ENCODE results near the gene TRIM41. TPM values are rescaled to one million over a fixed set of nuclear protein-coding genes. Genes with fewer than 3 reads are reported as not detected.

The TRIM41 gene
- total RNA-seq, 1 donor = 15.9 TPM

DNA sequence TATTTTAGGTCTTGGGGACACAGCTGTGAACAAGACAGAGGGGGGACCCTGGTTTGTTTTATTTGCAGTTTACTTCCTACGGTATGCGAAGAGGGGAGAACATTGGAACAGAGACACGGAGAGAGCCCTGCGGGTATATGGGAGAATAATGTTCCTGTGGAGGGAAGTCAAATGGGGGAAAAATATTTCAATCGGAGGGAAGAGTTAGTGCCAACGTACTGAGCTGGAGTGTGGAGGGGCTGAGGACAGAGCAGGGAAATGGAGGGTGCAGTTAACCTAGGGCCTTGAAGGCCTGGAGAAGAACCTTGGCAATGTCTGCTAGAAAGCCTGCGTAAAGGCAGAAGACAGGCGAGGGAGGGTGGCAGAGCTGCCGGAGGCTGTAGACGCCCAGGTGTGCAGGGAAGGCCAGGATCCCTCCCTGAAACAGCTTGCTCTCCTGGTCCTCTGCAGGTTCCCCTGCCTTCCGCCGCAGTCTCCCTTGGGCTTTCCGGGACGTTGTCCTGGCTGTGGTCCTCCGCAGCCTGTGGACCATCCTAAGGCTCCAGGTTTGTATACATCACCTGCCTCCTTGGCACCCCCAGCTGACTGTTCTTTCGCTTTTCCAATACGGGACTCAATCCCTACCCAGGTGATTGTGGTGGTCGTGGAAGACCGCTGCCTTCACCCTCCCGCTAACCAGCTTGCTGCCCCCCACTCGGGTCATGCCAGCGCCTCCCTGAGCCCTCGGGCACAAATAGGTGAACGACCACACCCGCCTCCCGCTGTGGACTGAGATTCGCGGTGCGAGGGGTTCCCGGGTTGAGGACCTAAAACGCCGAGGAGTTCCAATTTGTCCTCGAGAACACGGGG lies 22.6 kb downstream of the TRIM41 start:
- Histone ChIP-seq H3K4me1 (ENCODE audit: insufficient read depth, low read length) (peaks cover 56% of the 10 kb centered on the region), H3K79me2 (ENCODE audit: insufficient read depth, low read length) (peaks cover 85% of the 10 kb centered on the region), H3K9me3 (ENCODE audit: low read depth, low read length) (no peaks in the 10 kb centered on the region), H3K4me2 (ENCODE audit: insufficient read depth, low read length) (peak overlapping the region; percentile 80), H3K36me3 (ENCODE audit: insufficient read depth, low read length) (peaks cover 25% of the 10 kb centered on the region), H3K27ac (ENCODE audit: low read depth, low read length) (peak overlapping the region; percentile 95), H3K27me3 (ENCODE audit: insufficient read depth, low read length) (no peaks in the 10 kb centered on the region), H3K4me3 (ENCODE audit: insufficient read depth, low read length) (peak overlapping the region; percentile 84), H2AFZ (ENCODE audit: low read length) (peak overlapping the region; percentile 94), H4K20me1 (ENCODE audit: insufficient read depth, low read length) (peaks cover 47% of the 10 kb centered on the region)
- no peak for DNase-seq (ENCODE audit: insufficient read length, low spot score, missing footprints)
- TF ChIP-seq, protein P1, sequence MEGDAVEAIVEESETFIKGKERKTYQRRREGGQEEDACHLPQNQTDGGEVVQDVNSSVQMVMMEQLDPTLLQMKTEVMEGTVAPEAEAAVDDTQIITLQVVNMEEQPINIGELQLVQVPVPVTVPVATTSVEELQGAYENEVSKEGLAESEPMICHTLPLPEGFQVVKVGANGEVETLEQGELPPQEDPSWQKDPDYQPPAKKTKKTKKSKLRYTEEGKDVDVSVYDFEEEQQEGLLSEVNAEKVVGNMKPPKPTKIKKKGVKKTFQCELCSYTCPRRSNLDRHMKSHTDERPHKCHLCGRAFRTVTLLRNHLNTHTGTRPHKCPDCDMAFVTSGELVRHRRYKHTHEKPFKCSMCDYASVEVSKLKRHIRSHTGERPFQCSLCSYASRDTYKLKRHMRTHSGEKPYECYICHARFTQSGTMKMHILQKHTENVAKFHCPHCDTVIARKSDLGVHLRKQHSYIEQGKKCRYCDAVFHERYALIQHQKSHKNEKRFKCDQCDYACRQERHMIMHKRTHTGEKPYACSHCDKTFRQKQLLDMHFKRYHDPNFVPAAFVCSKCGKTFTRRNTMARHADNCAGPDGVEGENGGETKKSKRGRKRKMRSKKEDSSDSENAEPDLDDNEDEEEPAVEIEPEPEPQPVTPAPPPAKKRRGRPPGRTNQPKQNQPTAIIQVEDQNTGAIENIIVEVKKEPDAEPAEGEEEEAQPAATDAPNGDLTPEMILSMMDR (IDR thresholded peaks at IDR 0.05; ENCODE audit: extremely low read depth, low read depth, low read length) = no peak

DNA sequence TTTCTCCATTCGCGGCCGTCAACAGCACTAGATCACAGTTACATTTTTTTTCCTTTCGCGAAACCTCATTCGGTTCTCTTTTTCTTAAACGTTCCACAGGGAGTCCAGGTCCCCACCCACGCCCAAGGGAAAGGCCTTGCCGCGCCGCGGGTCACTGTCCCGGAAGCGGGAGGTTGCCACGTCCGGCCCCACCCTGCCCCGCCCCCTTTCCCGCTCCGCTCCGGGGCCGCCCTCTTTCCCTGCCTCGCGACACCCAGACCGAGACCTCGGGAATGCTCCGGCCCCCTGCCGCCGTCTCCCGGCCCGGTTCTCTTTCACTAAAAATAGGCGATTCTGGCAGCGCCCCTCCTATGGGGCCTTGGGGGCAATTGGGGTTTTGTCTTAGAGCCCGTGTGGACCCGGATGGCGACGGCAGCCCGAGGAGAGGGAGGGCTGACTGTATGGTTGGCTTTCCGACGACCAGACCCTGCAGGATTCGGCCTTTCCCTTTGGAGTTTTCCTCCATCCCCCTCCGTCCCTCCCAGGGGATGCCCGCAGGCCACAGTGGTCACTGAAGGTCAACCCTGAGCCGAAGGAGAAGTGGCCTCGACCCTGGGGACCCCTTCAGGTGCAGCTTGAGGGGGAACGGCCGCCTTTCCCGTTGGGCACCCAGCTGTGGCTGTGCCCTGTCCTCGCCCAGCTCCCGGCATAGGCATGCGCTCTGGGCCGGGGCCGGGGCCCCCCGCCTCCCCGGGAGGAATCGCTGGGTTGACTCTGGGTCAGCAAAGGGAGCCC lies 23.4 kb downstream of the TRIM41 start:
- peaks cover 49% of the 10 kb centered on the region for H3K4me1 ChIP-seq (ENCODE audit: insufficient read depth, low read length)
- DNase-seq (ENCODE audit: insufficient read length, low spot score, missing footprints) = peak; percentile 96
- TF ChIP-seq, protein P1 (IDR thresholded peaks at IDR 0.05; ENCODE audit: extremely low read depth, low read depth, low read length) = no peak

DNA sequence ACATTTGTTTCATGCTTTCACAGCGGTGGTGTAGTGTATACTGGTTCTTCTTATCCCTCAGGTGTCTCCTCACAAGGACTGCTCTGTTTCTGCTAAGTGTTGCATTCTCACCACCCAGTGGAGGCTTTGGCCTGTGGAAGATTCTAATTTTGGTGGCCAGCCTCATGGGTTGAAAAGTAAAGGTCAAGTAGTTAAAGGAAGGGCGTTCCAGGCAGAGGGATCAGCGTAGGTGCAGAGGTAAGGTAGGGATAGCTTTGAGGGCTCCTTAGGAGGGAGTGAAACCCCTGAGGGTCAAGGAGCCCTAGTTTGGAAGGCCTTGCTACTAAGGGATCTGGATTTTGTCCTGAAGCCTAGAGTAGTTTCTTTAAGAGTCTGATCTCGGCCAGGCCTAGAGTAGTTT lies 25.2 kb downstream of the TRIM41 start:
- Histone ChIP-seq H3K36me3 (ENCODE audit: insufficient read depth, low read length) (peaks cover 12% of the 10 kb centered on the region), H3K4me3 (ENCODE audit: insufficient read depth, low read length) (peak overlapping the region; percentile 84), H3K4me2 (ENCODE audit: insufficient read depth, low read length) (peak overlapping the region; percentile 80), H3K4me1 (ENCODE audit: insufficient read depth, low read length) (peaks cover 38% of the 10 kb centered on the region), H2AFZ (ENCODE audit: low read length) (no peak overlapping the region), H4K20me1 (ENCODE audit: insufficient read depth, low read length) (peaks cover 36% of the 10 kb centered on the region), H3K9me3 (ENCODE audit: low read depth, low read length) (no peaks in the 10 kb centered on the region), H3K79me2 (ENCODE audit: insufficient read depth, low read length) (peaks cover 84% of the 10 kb centered on the region), H3K27ac (ENCODE audit: low read depth, low read length) (peak overlapping the region; percentile 95), H3K27me3 (ENCODE audit: insufficient read depth, low read length) (no peaks in the 10 kb centered on the region)
- no peak for DNase-seq (ENCODE audit: insufficient read length, low spot score, missing footprints)
- TF ChIP-seq, protein P1 (IDR thresholded peaks at IDR 0.05; ENCODE audit: extremely low read depth, low read depth, low read length) = no peak

More for the DNA sequence above, 23.4 kb downstream of the TRIM41 start:
- H4K20me1 ChIP-seq (ENCODE audit: insufficient read depth, low read length) = peaks cover 45% of the 10 kb centered on the region
- no peaks in the 10 kb centered on the region for H3K9me3 ChIP-seq (ENCODE audit: low read depth, low read length)
- peak overlapping the region; percentile 94 for H2AFZ ChIP-seq (ENCODE audit: low read length)
- peak overlapping the region; percentile 95 for H3K27ac ChIP-seq (ENCODE audit: low read depth, low read length)
- H3K27me3 ChIP-seq (ENCODE audit: insufficient read depth, low read length) = no peaks in the 10 kb centered on the region
- peaks cover 85% of the 10 kb centered on the region for H3K79me2 ChIP-seq (ENCODE audit: insufficient read depth, low read length)
- peaks cover 17% of the 10 kb centered on the region for H3K36me3 ChIP-seq (ENCODE audit: insufficient read depth, low read length)
- peak overlapping the region; percentile 80 for H3K4me2 ChIP-seq (ENCODE audit: insufficient read depth, low read length)
- H3K4me3 ChIP-seq (ENCODE audit: insufficient read depth, low read length) = peak overlapping the region; percentile 84

DNA sequence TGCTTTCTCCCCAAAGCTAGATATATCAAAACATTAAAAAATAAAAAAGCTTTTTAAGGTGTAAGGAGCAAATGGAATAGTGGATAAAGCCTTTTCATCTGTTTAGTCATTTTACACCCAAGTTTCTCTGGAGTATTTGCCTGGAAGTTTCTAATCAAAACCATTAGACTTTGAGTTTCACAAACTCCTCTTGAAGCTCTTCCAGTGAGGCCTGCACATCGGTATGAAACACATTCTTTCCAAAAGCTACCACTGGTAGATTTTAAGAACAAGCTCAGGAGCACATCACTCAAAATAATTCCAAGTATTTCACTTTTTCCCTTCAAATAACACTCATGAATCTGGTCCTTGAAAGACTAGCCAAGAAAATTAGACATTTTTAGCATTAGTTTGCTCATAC lies 32.2 kb downstream of the TRIM41 start:
- TF ChIP-seq, protein P1 (IDR thresholded peaks at IDR 0.05; ENCODE audit: extremely low read depth, low read depth, low read length) = no peak
- Histone ChIP-seq H3K4me3 (ENCODE audit: insufficient read depth, low read length) (no peak overlapping the region), H3K27ac (ENCODE audit: low read depth, low read length) (peak overlapping the region; percentile 7), H3K9me3 (ENCODE audit: low read depth, low read length) (no peaks in the 10 kb centered on the region), H3K36me3 (ENCODE audit: insufficient read depth, low read length) (peaks cover 27% of the 10 kb centered on the region), H3K4me2 (ENCODE audit: insufficient read depth, low read length) (no peak overlapping the region), H2AFZ (ENCODE audit: low read length) (no peak overlapping the region), H3K27me3 (ENCODE audit: insufficient read depth, low read length) (no peaks in the 10 kb centered on the region), H3K4me1 (ENCODE audit: insufficient read depth, low read length) (peaks cover 20% of the 10 kb centered on the region), H3K79me2 (ENCODE audit: insufficient read depth, low read length) (peaks cover 98% of the 10 kb centered on the region), H4K20me1 (ENCODE audit: insufficient read depth, low read length) (peaks cover 75% of the 10 kb centered on the region)
- no peak for DNase-seq (ENCODE audit: insufficient read length, low spot score, missing footprints)
